GM10266 (cell line): Measurements from ENCODE around the gene ATXN1.

Experiments
- DNase-seq: peaks from one replicate; pipeline ENCODE4 v3.0.0; 2012; ENCODE audit errors: extremely low spot score
- CTCF ChIP-seq: IDR thresholded peaks from 2 replicates; pipeline ENCODE4 v1.5.1; 2012; ENCODE audit warnings: mild to moderate bottlenecking, low read depth; ENCODE audit not compliant: control insufficient read depth, insufficient read depth; ENCODE audit errors: missing control alignments

Gene ATXN1

GRCh38 chr6:16338577-16339264 lies 422.5 kb downstream of the ATXN1 start:
- no peak for DNase-seq
- no peak for TF ChIP-seq CTCF

DNA sequence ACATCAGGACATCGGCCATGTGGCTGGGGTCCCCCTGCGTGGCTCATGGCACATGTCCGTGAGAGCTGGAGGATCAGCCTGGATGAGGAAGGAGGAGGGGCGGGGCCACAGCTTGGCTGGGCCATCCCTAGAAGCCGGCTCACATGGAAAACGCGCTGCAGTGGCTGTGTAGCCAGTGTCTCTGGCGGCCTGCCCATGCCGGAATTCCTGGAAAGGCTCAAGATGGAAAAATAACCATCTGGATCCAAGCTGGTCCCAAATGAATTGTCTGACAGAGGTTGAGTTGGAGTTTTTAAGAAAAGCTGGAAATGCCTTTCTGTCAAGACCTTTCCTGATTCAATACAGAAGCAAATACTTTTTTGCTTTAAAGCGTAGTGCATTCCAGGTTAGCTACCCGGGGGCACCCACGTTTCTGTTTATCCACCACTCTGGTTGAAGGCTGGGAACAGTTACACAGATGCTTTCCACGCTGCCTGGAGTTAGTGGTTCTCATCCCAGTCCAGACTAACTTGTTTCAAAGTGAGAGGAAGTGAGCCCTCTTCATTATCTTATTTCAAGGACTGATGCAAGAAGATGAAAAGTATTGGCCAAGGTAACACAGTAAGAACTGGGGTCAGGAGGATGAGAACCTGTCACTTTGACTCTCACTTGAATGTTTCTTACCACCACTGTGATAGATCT lies 423.8 kb downstream of the ATXN1 start:
- no peak for TF ChIP-seq CTCF

GRCh38 chr6:16336911-16337294 lies 424.4 kb downstream of the ATXN1 start:
- no peak for TF ChIP-seq CTCF
- DNase-seq, result no peak

More for the DNA sequence above, 423.8 kb downstream of the ATXN1 start:
- DNase-seq, result no peak

GRCh38 chr6:16336056-16336818 lies 425.0 kb downstream of the ATXN1 start:
- DNase-seq, result no peak
- TF ChIP-seq CTCF, result no peak

GRCh38 chr6:16335176-16335575 lies 426.1 kb downstream of the ATXN1 start:
- no peak for TF ChIP-seq CTCF
- DNase-seq, result no peak

- DNase-seq, result no peak
- TF ChIP-seq CTCF, result no peak
These were observed 426.6 kb downstream of the ATXN1 start for GRCh38 chr6:16334671-16335070.
